Measurements from ENCODE around the gene SLC3A2. TPM values are rescaled to one million over a fixed set of nuclear protein-coding genes. Genes with fewer than 3 reads are reported as not detected.

SLC3A2 gene
- total and polyA plus RNA-seq, 2 of the 13 experiments (the other 11 are each of a cell fraction or from before 2014, with no cell fraction given): 213 to 226 TPM

DNA sequence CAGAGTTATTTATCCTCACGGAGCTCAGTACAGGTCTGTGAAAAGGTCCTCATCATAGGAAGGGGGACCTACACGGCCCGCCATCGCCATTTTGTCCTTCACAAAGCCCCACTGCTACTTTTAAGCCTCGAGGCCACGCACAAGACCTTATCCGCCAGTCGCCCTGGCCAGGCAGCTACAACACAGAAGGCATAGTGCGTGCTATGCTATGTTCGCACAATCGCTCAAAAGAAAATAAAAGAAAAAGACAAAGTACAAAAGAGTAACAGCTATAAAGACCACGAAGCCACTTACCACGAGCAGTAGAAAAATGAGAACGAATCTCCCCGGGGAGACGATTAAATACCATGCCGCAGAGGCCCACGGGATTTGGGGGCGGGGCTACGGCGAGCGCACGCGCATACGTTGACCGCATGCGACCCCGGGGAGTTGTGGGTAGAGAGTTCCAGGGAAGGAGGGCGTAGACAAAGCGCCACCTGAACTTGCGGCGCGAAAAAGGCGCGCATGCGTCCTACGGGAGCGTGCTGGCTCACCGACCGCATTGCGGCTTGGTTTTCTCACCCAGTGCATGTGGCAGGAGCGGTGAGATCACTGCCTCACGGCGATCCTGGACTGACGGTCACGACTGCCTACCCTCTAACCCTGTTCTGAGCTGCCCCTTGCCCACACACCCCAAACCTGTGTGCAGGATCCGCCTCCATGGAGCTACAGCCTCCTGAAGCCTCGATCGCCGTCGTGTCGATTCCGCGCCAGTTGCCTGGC is 24.9 kb upstream of the SLC3A2 start (continued):
- TF ChIP-seq ZNF3 (CRISPR knock-in tag; IDR thresholded peaks at IDR 0.05) (peak; percentile 44; the same call in 1 of the 2 replicates), RELA (CRISPR knock-in tag; IDR thresholded peaks at IDR 0.05) (peak; percentile 76), ONECUT2 (CRISPR knock-in tag; IDR thresholded peaks at IDR 0.05) (0 out of 2 replicates have a peak, but pooled peaks have one; percentile 48), CREB3 (CRISPR knock-in tag; IDR thresholded peaks at IDR 0.05) (peak; percentile 98; the same call in 1 of the 2 replicates), ZNF234 (CRISPR knock-in tag; conservative IDR thresholded peaks at IDR 0.05) (no peak), E2F1 (CRISPR knock-in tag; IDR thresholded peaks at IDR 0.05) (peak; percentile 97), ZNF773 (CRISPR knock-in tag; IDR thresholded peaks at IDR 0.05; ENCODE audit: borderline replicate concordance) (peak; percentile 79; the same call in 1 of the 2 replicates), FUBP1 (CRISPR knock-in tag; IDR thresholded peaks at IDR 0.05; ENCODE audit: borderline replicate concordance) (peak; percentile 84; the same call in 1 of the 2 replicates), IKZF1 (IDR thresholded peaks at IDR 0.05) (no peak), ZNF574 (CRISPR knock-in tag; IDR thresholded peaks at IDR 0.05) (peak; percentile 90), ZNF776 (CRISPR knock-in tag; IDR thresholded peaks at IDR 0.05) (peak; percentile 72; the same call in 1 of the 2 replicates), SPEN (CRISPR knock-in tag; IDR thresholded peaks at IDR 0.05; ENCODE audit: low read depth) (peak; percentile 71; the same call in 1 of the 2 replicates), ZFX (CRISPR knock-in tag; IDR thresholded peaks at IDR 0.05; ENCODE audit: low read depth) (peak; percentile 57; the same call in 1 of the 2 replicates), ZFAT (CRISPR knock-in tag; conservative IDR thresholded peaks at IDR 0.05) (peak; percentile 77; the same call in 1 of the 2 replicates), ZNF577 (CRISPR knock-in tag; IDR thresholded peaks at IDR 0.05; ENCODE audit: borderline replicate concordance, low read depth) (no peak), REPIN1 (CRISPR knock-in tag; IDR thresholded peaks at IDR 0.05; ENCODE audit: borderline replicate concordance, low read depth) (peak; percentile 93), TOPORS (CRISPR knock-in tag; IDR thresholded peaks at IDR 0.05) (peak; percentile 89), GLI4 (CRISPR knock-in tag; IDR thresholded peaks at IDR 0.05; ENCODE audit: borderline replicate concordance) (peak; percentile 93; the same call in 1 of the 2 replicates)
- TF ChIP-seq, protein P1, sequence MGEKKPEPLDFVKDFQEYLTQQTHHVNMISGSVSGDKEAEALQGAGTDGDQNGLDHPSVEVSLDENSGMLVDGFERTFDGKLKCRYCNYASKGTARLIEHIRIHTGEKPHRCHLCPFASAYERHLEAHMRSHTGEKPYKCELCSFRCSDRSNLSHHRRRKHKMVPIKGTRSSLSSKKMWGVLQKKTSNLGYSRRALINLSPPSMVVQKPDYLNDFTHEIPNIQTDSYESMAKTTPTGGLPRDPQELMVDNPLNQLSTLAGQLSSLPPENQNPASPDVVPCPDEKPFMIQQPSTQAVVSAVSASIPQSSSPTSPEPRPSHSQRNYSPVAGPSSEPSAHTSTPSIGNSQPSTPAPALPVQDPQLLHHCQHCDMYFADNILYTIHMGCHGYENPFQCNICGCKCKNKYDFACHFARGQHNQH (CRISPR knock-in tag; IDR thresholded peaks at IDR 0.05): peak; percentile 94
- TF ChIP-seq, protein P2, sequence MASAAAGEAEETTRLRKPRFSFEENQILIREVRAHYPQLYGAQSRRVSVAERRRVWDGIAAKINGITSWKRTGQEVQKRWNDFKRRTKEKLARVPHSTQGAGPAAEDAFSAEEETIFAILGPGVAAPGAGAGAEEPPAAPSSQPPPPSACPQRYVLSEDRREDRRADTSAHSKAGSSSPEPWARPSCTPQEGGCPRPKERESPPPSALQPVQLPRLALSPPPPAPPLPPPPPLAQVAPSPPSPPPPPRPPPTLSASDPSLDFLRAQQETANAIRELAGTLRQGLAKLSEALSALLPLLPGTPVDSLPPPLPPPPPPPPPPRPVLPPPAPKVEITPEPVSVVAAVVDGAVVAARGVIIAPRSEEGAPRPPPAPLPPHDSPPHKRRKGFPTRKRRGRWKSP (CRISPR knock-in tag; IDR thresholded peaks at IDR 0.05): peak; percentile 92
